OCI-LY3 (cell line): ENCODE measurements around the gene SEBOX.

ENCODE experiments used
- CTCF ChIP-seq: fragments of 200-600, 300-600 bp; sonication (generic); IDR thresholded peaks from 2 replicates; pipeline ENCODE4 v1.5.1; 2014; ENCODE audit warnings: antibody characterized with exemption, low read length, low read depth
- EZH2phosphoT487 ChIP-seq: fragments of 200-600 bp; shearing (Covaris generic); IDR thresholded peaks from 2 replicates; pipeline ENCODE4 v1.6.1; 2018; ENCODE audit warnings: antibody characterized with exemption, mixed run types, low read depth

GRCh38 chr17:28404007-28404406 is 39.0 kb upstream of the SEBOX start:
- TF ChIP-seq CTCF (no peak), EZH2phosphoT487 (no peak)
